Neural progenitor cell (in vitro differentiated cells): Measurements from ENCODE around the gene C1orf210. TPM values are rescaled to one million over a fixed set of nuclear protein-coding genes. Genes with fewer than 3 reads are reported as not detected.

Experiments
- DNase-seq: peaks from one replicate; pipeline ENCODE4 v3.0.0-alpha.2; 2016; ENCODE audit warnings: low spot score
- H2AFZ ChIP-seq: fragments of 200-600 bp; sonication (generic); replicated peaks from 2 replicates; pipeline ENCODE4 v1.6.1; 2016; ENCODE audit warnings: antibody characterized with exemption
- H3F3A ChIP-seq: fragments of 200-600 bp; sonication (generic); 2 replicates; pipeline ENCODE4 v1.6.1; 2016; ENCODE audit warnings: antibody characterized with exemption, low read depth
- H3K27ac ChIP-seq: fragments of 200-600 bp; sonication (generic); 2 replicates; pipeline ENCODE4 v1.5.1; 2016; ENCODE audit warnings: mild to moderate bottlenecking
- H3K27me3 ChIP-seq: fragments of 200-600 bp; sonication (generic); 2 replicates; pipeline ENCODE4 v1.6.1; 2016; ENCODE audit warnings: mild to moderate bottlenecking, moderate library complexity
- H3K36me3 ChIP-seq: fragments of 200-600 bp; sonication (generic); 2 replicates; pipeline ENCODE4 v1.5.1; 2016
- H3K4me1 ChIP-seq: fragments of 200-600 bp; sonication (generic); 2 replicates; pipeline ENCODE4 v1.6.1; 2016; ENCODE audit warnings: mixed run types
- H3K4me2 ChIP-seq: fragments of 200-600 bp; sonication (generic); 2 replicates; pipeline ENCODE4 v1.6.1; 2016
- H3K4me3 ChIP-seq: fragments of 200-600 bp; sonication (generic); 2 replicates; pipeline ENCODE4 v1.5.1; 2016
- H3K79me2 ChIP-seq: fragments of 200-600 bp; sonication (generic); 2 replicates; pipeline ENCODE4 v1.6.1; 2016; ENCODE audit warnings: low read depth
- H3K9ac ChIP-seq: fragments of 200-600 bp; sonication (generic); 2 replicates; pipeline ENCODE4 v1.6.1; 2016
- H3K9me3 ChIP-seq: fragments of 200-600 bp; sonication (generic); 2 replicates; pipeline ENCODE4 v1.5.1; 2016; ENCODE audit warnings: low read depth
- H4K20me1 ChIP-seq: fragments of 200-600 bp; sonication (generic); 2 replicates; pipeline ENCODE4 v1.6.1; 2016; ENCODE audit warnings: low read depth
- H3K27ac Mint-ChIP-seq: 3 replicates; pipeline ENCODE4 v1.8.0; 2021; ENCODE audit warnings: mixed read lengths
- H3K27me3 Mint-ChIP-seq: 2 replicates; pipeline ENCODE4 v1.8.0; 2022; ENCODE audit warnings: low read depth, mild to moderate bottlenecking, inconsistent platforms, moderate library complexity, mixed read lengths; ENCODE audit not compliant: insufficient read depth
- H3K36me3 Mint-ChIP-seq: 3 replicates; pipeline ENCODE4 v1.8.0; 2021; ENCODE audit warnings: mixed read lengths
- H3K4me1 Mint-ChIP-seq: 3 replicates; pipeline ENCODE4 v1.8.0; 2021; ENCODE audit warnings: mixed read lengths
- H3K4me3 Mint-ChIP-seq: 3 replicates; pipeline ENCODE4 v1.8.0; 2021; ENCODE audit warnings: mild to moderate bottlenecking, moderate library complexity, mixed read lengths
- H3K9me3 Mint-ChIP-seq: 3 replicates; pipeline ENCODE4 v1.8.0; 2020; ENCODE audit warnings: mixed read lengths
- CTCF ChIP-seq: fragments of 200-600 bp; sonication (generic); IDR thresholded peaks from 2 replicates; pipeline ENCODE4 v1.5.1; 2017; ENCODE audit warnings: antibody characterized with exemption, mild to moderate bottlenecking
- EZH2 ChIP-seq: fragments of 200-600 bp; sonication (generic); IDR thresholded peaks from 2 replicates; pipeline ENCODE4 v1.6.1; 2017; ENCODE audit warnings: antibody characterized with exemption, mild to moderate bottlenecking, moderate library complexity
- EZH2phosphoT487 ChIP-seq: fragments of 200-600 bp; sonication (generic); IDR thresholded peaks from 2 replicates; pipeline ENCODE4 v1.6.1; 2017; ENCODE audit warnings: antibody characterized with exemption
- total RNA-seq: library from RNA; depleted of rRNA; stranded (reverse); fragments of >200 nt; gene quantifications from 2 replicates; pipeline ENCODE4 v1.2.3, GENCODE V29; 2015; ENCODE audit warnings: low replicate concordance

Gene C1orf210
- total RNA-seq, 1 donor from 2014 or later: not detected

DNA sequence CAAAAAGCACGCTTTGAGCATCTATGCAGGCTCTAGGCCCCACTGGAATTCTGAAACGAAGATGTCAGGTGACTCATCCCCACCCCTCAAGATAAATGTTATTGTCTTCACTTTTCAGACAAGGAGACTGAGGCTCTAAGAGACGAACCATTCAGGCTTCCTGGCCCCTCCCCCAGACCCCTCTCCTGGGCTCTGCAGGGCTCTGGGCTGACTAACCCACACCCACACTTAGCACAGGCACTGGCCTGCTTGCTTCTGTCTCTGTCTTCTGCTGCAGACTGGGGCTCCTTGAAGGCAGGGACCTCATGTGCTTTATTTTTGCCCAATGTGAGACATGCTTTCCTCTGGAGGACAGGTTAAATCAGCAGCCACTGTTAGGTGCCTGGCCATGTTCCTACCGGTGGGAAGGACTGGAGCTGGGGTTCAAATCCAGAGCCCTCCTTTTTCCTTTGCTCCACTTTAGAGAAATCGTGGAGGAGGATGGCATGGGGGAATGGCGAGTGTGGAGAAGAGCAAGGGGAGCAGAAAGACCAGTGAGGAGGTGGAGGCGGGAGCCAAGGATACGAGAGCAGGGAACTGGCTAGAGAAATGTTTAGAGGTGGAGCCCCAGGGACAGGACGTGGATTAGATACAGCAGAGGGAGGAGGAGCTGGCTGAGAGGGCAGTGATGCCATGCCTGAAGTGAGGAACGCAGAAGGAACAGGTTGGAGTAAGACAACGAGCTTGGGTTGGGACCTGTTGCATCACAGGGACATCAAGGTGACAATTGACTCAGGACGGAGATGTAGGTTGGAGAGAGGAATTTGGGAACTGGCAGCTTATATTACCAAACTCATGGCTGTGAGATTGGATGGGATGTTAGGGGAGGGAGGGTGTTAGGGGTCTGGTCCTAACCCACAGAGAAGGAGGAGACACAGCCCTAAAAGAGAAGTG lies 13.9 kb downstream of the C1orf210 start:
- peaks cover 3% of the 10 kb centered on the region for H3K4me1 Mint-ChIP-seq
- Histone ChIP-seq H3K4me2 (peak overlapping the region; percentile 86), H3K27ac (no peak overlapping the region), H3K79me2 (no peaks in the 10 kb centered on the region), H3K4me3 (peak overlapping the region; percentile 51), H3K9me3 (no peaks in the 10 kb centered on the region), H3K9ac (no peak overlapping the region), H3F3A (no peaks in the 10 kb centered on the region), H3K36me3 (no peaks in the 10 kb centered on the region), H3K4me1 (peaks cover 13% of the 10 kb centered on the region), H4K20me1 (no peaks in the 10 kb centered on the region), H3K27me3 (peaks cover 4% of the 10 kb centered on the region), H2AFZ (peak overlapping the region; percentile 95)
- no peak overlapping the region for H3K27ac Mint-ChIP-seq
- no peak for DNase-seq
- no peaks in the 10 kb centered on the region for H3K36me3 Mint-ChIP-seq
- H3K27me3 Mint-ChIP-seq: peaks cover 15% of the 10 kb centered on the region
- H3K4me3 Mint-ChIP-seq: peak overlapping the region; percentile 65
- no peak for TF ChIP-seq CTCF
- no peak for TF ChIP-seq EZH2
- TF ChIP-seq EZH2phosphoT487: no peak
- peaks cover 6% of the 10 kb centered on the region for H3K9me3 Mint-ChIP-seq

- H3K4me1 ChIP-seq: peaks cover 13% of the 10 kb centered on the region
- H3K36me3 ChIP-seq: no peaks in the 10 kb centered on the region
- peak; percentile 69 for DNase-seq
- H3K9me3 ChIP-seq: no peaks in the 10 kb centered on the region
- no peaks in the 10 kb centered on the region for H4K20me1 ChIP-seq
- H3K4me3 Mint-ChIP-seq: peak overlapping the region; percentile 65
- no peak overlapping the region for H3K27ac Mint-ChIP-seq
- H3K36me3 Mint-ChIP-seq: peaks cover 2% of the 10 kb centered on the region
- H3K27ac ChIP-seq: no peak overlapping the region
- peak overlapping the region; percentile 51 for H3K4me3 ChIP-seq
- peaks cover 11% of the 10 kb centered on the region for H3K9me3 Mint-ChIP-seq
- peak overlapping the region; percentile 86 for H3K4me2 ChIP-seq
- no peak for TF ChIP-seq EZH2
- TF ChIP-seq EZH2phosphoT487: no peak
- no peaks in the 10 kb centered on the region for H3F3A ChIP-seq
- no peaks in the 10 kb centered on the region for H3K79me2 ChIP-seq
- peaks cover 4% of the 10 kb centered on the region for H3K27me3 ChIP-seq
- H2AFZ ChIP-seq: peak overlapping the region; percentile 95
- peaks cover 3% of the 10 kb centered on the region for H3K4me1 Mint-ChIP-seq
- H3K9ac ChIP-seq: no peak overlapping the region
- H3K27me3 Mint-ChIP-seq: peaks cover 13% of the 10 kb centered on the region
Observed at GRCh38 chr1:43270421-43271095, 14.8 kb downstream of the C1orf210 start.

DNA sequence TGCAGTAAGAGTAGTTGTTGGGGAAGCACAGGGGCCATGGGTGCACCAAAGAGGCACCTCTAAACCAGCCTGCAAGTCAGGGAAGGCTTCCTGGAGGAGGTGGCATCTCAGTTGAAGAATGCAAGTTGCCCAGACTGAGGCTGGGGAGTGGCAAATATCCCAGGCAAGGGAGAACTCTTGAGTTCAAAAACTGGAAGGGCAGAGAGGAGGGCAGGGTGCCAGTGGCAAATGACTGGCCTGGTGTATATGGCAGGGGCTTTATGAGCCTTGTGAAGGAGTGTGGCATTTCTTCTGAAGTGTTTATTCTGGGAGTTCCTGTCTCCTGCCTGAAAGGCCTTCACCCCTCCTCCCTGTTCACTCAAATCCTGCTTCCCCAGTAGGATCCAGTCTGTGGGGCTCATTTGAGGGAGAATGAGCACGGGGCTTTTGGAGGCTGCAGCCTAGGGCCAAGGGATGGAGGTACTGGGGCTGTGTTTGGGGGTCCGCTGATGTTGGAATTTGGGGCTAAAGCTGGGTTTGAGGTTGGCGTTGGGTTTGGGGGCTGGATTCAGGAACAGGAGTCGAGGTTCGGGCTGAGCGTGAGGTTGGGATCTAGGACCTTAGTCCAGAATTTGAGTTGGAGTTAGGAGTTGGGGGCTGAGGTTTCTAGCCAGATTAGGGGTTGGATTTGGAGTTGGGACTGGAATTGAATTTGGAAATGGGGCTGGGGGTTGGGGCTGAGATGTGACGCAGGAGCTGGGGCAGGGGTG lies 15.6 kb downstream of the C1orf210 start, which contains the start of gene TMEM125:
TSS of gene TMEM125 (plus strand) at position 357 of the 749 bp plus-strand sequence. CDS start 2,740 bp downstream, outside the sequence.
- H3K4me3 ChIP-seq: peak within 1 kb of the TSS; percentile 51
- peaks cover 11% of the 10 kb centered on the region for H3K9me3 Mint-ChIP-seq
- peak within 1 kb of the TSS; percentile 65 for H3K4me3 Mint-ChIP-seq
- H4K20me1 ChIP-seq: no peaks in the 10 kb centered on the region
- peak within 1 kb of the TSS; percentile 86 for H3K4me2 ChIP-seq
- no peak for DNase-seq
- peaks cover 4% of the 10 kb centered on the region for H3K27me3 ChIP-seq
- H3K4me1 ChIP-seq: peaks cover 13% of the 10 kb centered on the region
- H3K27me3 Mint-ChIP-seq: peaks cover 12% of the 10 kb centered on the region
- peaks cover 3% of the 10 kb centered on the region for H3K4me1 Mint-ChIP-seq
- H3K36me3 ChIP-seq: no peaks in the 10 kb centered on the region
- no peaks in the 10 kb centered on the region for H3K9me3 ChIP-seq
- no peak within 1 kb of the TSS for H3K9ac ChIP-seq
- no peaks in the 10 kb centered on the region for H3F3A ChIP-seq
- TF ChIP-seq EZH2phosphoT487: no peak
- TF ChIP-seq EZH2: no peak
- no peak for TF ChIP-seq CTCF
- H2AFZ ChIP-seq: peak within 1 kb of the TSS; percentile 95
- no peaks in the 10 kb centered on the region for H3K79me2 ChIP-seq
- H3K27ac Mint-ChIP-seq: no peak within 1 kb of the TSS
- H3K27ac ChIP-seq: no peak within 1 kb of the TSS
- peaks cover 2% of the 10 kb centered on the region for H3K36me3 Mint-ChIP-seq
